ENCODE results near the gene RELL1.

Gene RELL1

GRCh38 chr4:37685823-37686372 is 278 bp downstream of the RELL1 start:
- peak overlapping the region; percentile 100 for H3K4me3 ChIP-seq (ENCODE audit: low read depth, low read length)
- TF ChIP-seq CTCF (IDR thresholded peaks at IDR 0.05; ENCODE audit: borderline replicate concordance, insufficient read depth, low read depth, low read length): no peak

- peak overlapping the region; percentile 100 for H3K4me3 ChIP-seq (ENCODE audit: low read depth, low read length)
- no peak for TF ChIP-seq CTCF (IDR thresholded peaks at IDR 0.05; ENCODE audit: borderline replicate concordance, insufficient read depth, low read depth, low read length)
These were observed 884 bp downstream of the RELL1 start for GRCh38 chr4:37685161-37685822.

- no peak overlapping the region for H3K4me3 ChIP-seq (ENCODE audit: low read depth, low read length)
- TF ChIP-seq CTCF (IDR thresholded peaks at IDR 0.05; ENCODE audit: borderline replicate concordance, insufficient read depth, low read depth, low read length): no peak
These were observed 2.0 kb downstream of the RELL1 start for GRCh38 chr4:37684154-37684553.

- no peak overlapping the region for H3K4me3 ChIP-seq (ENCODE audit: low read depth, low read length)
- no peak for TF ChIP-seq CTCF (IDR thresholded peaks at IDR 0.05; ENCODE audit: borderline replicate concordance, insufficient read depth, low read depth, low read length)
These were observed 3.3 kb downstream of the RELL1 start for GRCh38 chr4:37682701-37683401.

GRCh38 chr4:37680089-37680488 is 6.1 kb downstream of the RELL1 start:
- H3K4me3 ChIP-seq (ENCODE audit: low read depth, low read length): no peak overlapping the region
- TF ChIP-seq CTCF (IDR thresholded peaks at IDR 0.05; ENCODE audit: borderline replicate concordance, insufficient read depth, low read depth, low read length): no peak

- H3K4me3 ChIP-seq (ENCODE audit: low read depth, low read length): no peak overlapping the region
- no peak for TF ChIP-seq CTCF (IDR thresholded peaks at IDR 0.05; ENCODE audit: borderline replicate concordance, insufficient read depth, low read depth, low read length)
These were observed 6.9 kb downstream of the RELL1 start for GRCh38 chr4:37679301-37679700.

- H3K4me3 ChIP-seq (ENCODE audit: low read depth, low read length): no peak overlapping the region
- no peak for TF ChIP-seq CTCF (IDR thresholded peaks at IDR 0.05; ENCODE audit: borderline replicate concordance, insufficient read depth, low read depth, low read length)
These were observed 7.6 kb downstream of the RELL1 start for GRCh38 chr4:37678624-37679023.
